GM19043 (cell line): ENCODE results near the gene PDZD4.

Experiments used
- ATAC-seq: cut with Tn5 transposase; IDR thresholded peaks from one replicate; pipeline ENCODE4 v1.9.1; 2021; ENCODE audit warnings: low read depth; ENCODE audit not compliant: unreplicated experiment

PDZD4 gene, protein sequence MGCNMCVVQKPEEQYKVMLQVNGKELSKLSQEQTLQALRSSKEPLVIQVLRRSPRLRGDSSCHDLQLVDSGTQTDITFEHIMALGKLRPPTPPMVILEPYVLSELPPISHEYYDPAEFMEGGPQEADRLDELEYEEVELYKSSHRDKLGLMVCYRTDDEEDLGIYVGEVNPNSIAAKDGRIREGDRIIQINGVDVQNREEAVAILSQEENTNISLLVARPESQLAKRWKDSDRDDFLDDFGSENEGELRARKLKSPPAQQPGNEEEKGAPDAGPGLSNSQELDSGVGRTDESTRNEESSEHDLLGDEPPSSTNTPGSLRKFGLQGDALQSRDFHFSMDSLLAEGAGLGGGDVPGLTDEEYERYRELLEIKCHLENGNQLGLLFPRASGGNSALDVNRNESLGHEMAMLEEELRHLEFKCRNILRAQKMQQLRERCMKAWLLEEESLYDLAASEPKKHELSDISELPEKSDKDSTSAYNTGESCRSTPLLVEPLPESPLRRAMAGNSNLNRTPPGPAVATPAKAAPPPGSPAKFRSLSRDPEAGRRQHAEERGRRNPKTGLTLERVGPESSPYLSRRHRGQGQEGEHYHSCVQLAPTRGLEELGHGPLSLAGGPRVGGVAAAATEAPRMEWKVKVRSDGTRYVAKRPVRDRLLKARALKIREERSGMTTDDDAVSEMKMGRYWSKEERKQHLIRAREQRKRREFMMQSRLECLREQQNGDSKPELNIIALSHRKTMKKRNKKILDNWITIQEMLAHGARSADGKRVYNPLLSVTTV

DNA sequence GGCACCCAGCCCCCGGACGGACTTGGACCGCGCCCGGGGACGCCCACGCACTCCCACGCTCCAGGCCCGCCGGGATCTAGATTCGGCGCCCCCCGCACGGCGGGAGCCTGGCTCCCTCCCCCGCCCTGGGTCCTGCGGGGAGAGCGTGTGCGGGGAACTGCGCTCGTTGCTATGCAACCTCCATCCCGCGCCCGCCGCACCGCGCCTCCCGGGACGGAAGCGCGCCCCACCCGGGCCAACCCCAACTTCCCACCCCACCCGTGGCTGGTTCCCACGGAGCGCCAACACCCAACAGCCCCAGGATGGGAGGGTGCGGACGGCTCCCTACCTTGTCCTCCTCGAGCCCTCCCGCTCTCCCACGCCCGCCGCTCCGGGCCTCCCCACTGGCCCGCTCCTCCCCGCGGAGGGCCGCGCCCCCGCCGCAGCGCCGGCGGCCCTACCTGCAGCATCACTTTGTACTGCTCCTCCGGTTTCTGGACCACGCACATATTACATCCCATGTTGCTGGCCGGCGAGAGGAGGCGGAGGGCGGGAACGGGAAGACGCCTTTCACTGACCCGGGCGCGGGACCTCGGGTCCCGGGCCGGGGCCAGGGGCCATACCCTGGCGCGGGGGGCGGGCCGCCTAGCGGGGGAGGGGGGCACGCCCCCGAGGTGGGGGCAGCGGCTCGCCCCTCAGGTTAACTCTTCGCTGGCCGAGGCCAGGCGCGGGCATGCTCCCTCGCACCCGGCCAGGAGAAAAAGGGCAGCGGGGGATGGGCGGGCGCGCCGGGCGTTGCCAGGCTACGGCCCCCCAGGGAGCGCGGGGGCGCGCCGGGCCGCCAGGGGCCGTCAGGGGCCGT lies at the start of gene PDZD4:
Gene PDZD4 (minus strand): TSS at position 746 of the 841 bp plus-strand sequence. CDS start 246 bp downstream, at position 500.
- ATAC-seq: no peak

DNA sequence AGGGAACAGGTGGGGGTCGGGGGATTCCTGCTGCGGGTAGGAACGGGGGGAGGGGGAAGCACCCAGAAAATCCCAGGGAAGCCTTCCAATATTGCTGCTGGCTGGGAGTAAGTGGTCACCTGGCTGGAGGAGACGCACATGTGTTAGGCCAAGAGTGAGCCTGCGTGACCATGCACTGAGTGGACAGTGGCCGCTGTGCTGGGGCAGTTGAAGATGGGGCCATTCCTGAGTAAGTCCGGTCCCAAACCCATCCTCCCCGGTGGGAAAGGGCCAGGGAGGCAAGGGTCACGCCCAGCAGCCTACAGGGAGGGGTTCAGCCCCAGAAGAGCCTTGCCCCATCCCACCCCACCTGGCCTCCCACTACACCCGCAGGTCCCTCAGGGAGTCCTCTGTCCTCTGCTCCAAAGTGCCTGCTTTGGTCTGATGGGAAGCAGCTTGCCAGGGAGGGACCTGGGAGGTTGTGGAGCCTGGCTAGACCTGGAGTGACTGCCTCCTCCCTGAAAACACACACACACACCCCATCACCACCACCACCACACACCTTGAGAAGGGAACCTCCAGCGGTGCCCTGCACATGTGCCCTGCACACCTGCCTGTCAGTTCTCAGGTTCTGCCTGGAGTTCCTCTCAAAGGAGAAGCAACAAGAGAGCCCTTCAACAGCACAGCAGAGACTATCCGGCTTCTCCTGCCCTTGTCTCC lies 49.5 kb upstream of the PDZD4 start:
- ATAC-seq: no peak

DNA sequence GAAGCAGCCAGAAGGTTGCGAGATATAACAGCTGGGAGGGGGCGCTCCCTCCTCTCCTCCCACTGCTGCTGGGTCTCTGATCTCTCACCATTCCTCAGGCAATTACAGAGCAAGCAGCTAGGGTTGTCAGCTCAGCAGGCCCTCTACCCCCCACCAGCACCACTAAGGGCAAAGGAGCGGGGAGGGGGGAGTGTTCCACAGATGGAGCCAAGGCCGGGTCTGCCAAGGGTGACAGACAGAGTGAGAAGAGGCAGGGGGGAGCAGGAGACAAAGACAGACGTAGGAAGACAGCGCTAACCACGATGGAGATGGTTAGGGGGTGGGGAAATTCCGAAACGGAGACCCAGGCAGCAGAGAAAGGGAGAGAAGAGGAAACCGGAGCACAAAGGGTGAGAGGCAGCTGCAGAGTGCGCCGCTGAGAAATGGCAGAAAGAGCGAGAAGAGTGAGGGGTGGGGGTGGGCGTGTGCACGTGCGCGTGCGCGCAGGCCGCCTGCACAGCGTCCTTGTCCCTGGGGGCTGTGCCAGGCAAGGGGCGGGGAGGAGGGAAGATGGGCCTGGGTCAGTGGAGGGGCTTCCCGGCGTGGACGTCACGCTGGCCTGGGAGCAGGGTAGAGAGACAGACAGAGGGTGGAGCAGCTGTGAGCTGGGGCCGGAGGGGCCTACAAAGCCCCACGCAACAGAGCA lies 48.8 kb upstream of the PDZD4 start:
- ATAC-seq: no peak

DNA sequence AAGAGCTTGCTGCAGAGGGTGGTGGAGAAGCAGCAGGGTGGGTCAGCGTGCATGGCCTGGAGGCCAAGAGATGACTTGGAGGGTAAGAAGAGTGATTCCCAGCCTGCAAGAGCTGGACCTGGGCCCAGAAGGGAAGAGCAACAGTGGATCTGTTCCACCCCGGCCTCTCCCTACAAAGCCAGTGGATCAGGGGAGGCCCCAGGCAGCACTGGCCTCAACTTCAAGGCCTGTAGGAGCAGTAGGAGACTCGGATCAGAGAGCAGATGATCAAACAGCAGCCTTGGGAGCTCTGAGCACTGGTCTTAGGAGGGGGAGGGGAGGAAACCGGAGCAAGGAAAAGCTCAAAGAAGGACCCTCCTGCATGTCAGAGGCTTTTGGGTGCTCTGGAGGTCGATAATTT lies 48.0 kb upstream of the PDZD4 start:
- no peak for ATAC-seq

DNA sequence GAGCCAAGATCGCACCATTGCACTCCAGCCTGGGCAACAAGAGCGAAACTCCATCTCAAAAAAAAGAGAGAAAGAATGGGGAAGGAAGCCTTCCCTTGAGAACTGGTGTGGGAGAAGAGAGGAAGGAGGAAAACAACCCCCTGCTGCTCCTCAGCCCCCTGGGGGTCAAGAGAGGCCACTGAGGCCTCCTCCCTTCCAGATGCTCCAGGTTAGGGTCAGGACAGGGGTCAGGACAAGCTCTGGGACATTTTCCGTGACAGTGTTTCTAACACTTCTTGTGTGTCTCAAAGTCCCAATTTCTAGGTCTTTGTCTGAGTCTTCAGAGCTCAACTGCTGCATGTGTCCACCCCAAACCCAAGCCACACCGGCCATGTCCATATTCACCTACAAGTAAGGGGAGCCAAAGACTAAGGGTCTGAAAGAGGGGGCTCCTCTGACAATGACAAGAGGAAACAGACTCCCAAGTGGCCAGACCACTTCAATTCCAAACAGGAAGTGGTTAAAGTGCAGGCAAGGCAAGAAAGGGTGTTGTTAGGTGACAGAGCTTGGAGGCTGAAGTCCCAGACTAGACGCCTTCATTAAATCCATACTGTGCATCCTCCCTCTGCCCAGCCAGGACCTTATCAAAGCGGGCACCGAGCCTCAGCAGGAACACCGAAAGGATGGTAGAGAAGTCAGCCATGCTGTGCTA lies 47.4 kb upstream of the PDZD4 start:
- ATAC-seq: no peak

DNA sequence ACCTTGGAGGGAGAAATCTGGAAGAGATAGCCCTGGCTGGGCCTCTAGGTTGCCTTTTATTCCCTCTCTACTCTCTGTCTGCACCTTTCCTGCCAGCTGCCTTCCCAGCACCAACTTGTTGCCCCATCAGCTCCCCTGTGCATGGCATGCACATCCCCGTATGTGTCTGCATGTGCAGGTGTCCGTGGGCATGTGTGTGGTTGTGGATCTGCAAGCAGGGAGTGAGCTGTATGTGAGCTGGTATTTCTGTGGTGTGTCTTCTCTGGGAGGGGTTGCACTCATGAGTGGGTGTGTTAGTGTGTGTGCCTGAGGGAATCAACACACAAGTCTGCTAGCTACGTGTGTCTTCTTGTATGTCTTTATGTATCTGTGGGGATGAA lies 45.8 kb upstream of the PDZD4 start:
- ATAC-seq: no peak

DNA sequence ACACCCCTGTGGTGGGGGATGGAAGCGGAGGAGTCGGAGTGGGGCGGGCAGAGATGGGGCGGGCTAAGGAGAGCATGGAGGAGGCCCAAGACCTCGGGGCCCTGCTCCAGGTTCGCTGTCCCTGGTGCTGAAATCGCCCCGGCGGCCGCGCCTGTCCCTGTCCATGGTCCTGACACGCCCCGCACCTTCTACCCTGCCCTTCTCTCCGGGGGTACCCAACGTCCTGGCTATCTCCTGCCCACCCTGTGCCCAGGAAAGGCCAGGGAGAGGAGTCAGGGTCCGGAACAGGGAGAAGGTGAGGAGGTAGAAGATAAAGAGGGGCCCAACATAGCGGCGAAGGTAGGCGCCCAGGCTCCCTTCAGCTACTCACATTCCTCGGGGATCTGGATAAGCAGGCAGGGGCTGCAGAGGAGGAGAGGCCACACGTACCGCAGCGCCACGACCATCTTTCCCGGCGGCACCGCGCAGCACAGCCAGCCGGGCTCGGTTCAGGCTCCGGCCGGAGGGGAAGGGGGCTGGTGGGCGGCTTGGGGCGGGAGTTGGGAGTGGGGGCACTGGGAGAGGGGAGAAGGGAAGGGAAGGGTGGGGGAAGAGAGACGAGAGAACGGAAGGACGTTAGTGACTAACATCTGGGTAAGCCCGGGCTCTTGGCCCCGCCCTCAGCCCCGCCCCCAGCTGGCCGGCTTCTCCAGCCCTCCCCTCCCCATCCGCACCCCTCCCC lies 45.2 kb upstream of the PDZD4 start:
- no peak for ATAC-seq

DNA sequence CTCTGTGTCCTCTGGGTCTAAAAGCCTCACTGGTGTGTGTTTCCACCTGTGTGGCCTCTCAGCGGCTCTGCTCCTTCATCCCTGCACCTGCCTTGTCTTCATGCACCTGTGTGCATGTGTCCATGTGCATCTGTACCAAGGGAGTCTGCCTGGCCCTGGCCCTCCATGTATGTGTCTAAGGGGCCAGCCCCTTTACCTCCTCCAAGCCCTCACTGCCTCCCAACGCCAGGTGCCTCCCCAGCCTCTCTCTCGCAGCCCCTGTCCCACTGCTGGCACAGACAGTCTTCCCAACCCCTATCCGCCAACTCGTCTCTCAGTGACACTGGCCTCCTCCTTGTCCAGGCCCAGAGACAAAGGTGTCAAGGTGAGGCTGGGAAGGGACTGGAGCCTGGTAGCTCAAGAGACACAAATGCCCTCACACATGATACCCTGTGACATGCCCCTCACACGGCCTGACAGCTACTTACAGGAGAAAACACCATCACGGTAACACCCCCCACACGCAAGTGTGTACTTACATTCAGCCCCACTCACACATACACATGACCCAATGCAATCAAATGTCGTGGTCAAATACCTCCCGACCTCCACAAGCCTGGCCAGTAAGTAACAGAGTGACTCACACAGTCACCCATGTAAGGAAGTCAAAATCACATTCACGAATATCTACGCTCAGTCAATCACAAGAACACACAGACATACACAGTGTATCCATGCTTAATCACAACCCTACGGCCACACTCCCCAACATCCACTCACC lies 44.2 kb upstream of the PDZD4 start:
- no peak for ATAC-seq

DNA sequence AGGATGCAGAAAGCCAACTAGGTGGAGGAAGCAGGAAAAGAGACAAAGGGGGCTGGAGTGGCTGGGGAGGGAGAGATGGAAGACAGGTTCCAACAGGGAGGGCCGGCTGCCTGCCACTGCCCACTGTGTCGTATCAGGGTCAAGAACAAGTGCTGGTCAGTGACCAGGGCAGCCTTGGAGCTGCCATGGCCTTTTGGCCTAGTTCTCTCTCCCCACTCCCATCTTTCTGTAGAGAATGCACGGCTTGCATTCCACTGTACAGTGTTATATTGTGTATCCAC lies 43.7 kb upstream of the PDZD4 start:
- no peak for ATAC-seq

DNA sequence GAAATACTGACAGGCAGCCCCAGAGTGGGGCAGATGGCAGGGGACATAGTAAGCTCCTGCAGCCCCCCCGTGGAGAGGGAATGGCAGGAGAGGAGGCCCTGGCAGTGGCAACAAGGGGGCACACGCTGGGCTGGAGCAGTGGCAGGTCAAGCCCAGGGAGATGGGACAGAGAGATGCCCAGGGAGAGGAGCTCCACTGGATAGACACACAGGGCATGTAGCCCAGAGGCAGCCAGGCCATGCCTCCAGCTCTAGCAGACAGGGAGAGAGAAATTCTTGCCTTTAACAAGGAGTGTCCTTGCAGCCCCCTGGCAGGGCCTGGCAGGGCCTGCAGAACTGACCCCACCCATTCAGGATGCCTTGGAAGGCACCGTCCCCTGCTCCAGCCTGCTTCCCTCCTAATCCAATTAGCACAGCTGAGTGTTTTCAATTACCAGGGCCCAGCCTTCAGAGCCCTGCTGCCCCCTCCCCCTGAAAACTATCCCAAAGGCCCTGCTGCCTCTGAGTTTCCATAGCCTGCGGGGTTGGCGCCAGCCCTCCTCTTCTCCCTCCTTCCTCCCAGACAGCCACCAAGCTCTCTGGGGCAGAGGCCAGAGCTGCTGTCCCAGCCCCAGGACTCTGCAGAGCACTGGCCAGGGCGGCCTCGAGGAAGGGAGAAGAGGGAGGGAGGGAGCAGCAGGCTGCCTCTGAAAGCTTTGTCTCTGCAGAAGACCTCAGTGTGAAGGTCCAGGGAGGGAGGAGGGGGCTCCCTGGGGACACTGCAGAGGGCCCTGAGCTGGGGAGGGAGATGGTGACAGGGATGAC lies 43.1 kb upstream of the PDZD4 start:
- no peak for ATAC-seq

DNA sequence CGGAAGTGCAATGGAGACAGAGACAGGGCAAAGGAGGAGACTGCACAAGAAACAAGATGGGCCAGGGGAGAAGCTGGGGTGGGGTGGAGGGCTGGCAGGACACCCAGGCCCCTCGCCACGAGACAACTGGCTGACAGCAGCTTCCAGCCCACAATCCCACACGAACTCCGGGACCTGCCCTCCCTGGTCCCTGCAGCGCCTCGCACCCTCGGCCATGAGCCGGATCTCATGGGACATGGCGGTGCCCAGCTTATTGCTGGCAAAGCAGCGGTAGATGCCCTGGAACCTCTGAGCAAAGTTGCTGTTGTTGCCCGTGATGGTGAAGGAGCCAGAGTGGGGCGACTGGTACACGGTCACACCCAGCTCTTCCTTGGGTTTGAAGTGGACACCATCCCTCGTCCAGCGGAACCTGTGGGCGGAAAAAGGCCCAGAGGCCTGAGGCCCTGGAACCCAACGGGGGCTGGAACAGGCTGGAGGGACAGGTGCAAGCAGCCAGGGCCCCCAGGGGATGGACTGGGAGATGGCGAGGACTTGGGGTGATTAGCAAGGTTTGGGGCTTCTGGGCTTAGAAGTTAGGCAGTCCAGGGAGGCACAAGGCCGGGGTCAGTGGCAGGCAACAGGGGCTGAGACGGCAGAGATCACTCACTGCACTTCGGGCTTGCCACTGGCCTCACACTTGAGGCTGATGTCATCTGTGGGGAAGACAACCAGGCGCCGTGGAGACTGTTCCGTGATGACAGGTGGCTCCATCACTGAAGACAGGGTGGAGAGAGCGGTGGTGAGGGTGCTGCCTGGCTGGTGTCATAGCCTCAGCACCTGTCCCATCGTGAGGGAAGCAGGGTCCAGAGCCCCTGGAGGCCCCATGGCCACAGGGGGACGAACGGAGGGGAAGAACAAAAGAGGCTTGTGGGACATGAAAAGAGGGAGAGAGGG lies 41.9 kb upstream of the PDZD4 start:
- ATAC-seq: no peak

DNA sequence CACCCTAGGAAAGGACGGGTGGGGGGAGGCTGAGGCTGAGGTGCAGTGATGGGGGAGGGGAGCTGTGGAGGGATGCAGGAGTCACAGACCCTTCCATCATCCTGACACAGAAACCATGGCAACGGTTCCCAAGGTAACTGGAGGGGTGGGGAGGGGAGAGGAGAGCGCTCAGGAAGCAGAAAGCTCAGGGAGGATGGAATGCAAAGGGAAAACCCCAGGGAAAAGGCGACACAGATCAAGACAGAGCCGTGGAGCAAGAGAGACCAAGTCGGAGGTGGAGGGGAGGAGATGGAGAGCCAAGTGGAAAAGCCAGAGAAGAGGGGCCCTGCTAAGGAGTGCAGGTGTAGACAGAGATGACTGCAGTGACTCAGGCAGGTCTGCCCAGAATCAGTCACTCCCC lies 41.1 kb upstream of the PDZD4 start:
- no peak for ATAC-seq

DNA sequence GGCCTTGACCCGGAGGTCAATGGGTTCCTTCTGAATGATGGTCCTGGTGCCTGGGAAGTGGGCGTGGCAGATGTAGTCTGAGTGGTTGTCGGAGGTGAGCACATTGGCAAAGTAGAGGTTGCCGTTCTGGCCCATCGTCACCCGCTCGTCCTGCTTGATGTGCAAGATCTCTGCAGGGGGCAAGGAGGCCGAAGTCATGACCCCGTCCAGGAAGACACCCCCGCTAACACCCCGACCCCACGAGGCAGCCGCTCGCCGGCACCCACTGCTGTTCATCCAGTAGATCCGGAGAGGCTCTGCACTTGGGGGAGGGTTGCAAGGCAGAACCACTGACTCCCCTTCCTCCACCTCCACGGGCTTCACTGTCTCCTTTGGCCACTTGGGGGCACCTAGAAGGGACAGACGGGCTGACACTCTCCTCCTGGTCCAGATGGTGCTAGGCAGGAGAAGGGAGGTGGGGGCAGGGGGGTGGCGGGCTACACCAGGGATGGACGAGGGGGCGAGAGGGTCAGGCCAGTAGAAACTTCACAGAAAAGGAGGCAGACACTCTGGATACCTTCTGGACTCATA lies 40.5 kb upstream of the PDZD4 start:
- no peak for ATAC-seq

DNA sequence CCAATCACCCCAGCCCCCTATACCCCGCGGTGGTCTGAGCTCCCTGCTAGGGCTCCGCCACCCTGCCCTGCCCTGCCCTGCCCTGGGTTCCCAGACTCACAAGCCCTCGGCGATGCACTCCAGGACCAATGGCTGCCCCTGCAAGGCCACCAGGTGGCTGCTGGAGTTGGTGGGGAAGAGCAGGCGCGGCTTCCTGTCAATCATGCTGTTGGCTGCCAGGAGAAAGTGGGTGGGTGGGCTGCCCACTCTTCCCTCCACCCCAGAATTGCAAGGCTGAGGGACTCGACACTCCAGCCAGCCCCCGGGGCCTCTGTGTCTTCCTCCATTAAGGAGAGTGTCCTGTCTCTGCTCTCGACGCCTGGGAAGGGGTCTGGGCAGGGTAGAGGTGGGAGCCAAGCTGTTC lies 39.9 kb upstream of the PDZD4 start:
- ATAC-seq: no peak

DNA sequence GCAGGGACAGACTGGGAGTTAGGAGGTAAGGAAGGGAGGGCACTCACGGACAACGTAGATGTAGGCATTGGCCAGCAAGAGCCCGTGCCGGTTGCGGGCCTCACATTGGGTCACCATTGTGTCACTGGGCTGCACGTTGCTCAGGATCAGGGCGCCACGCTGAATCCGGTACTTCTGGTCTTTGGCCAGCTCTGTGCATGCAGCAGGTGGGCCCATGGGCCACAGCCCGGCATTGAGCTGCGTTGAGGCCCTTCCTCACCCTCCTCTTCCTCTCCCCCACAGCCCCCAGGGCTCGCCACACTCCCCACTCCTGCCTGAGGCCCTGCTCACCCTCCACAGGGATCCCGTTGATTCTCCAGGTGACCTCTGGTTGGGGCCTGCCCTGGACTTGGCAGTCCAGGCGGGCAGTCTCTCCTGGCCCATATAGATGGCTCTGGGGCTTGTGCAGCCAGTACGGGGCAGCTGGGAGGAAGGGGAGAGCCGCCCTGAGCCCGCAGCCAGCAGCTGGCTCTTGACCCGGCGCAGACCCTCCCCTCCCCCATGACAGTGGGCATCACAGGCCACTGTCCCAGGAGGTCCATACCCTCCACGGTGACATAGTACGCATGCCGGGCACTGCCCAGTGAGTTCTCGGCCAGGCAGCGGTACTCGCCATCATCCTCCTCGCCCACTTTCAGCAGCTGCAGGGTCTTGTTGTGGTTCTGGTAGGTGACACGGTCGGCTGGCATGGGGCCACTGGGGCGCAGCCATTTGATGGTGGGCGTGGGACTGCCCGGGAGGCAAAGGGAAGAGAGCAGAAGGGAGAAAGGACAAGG lies 39.3 kb upstream of the PDZD4 start:
- ATAC-seq: no peak
